Mesendoderm (in vitro differentiated cells): ENCODE results near the gene DOK3.

Source experiments
- DNase-seq: peaks from one replicate; pipeline ENCODE4 v3.0.0; 2013
- H2AK5ac ChIP-seq: 2 replicates; pipeline ENCODE4 v1.6.1; 2013; ENCODE audit warnings: low read length, inconsistent platforms
- H2BK120ac ChIP-seq: 2 replicates; pipeline ENCODE4 v1.6.1; 2013; ENCODE audit warnings: low read depth, mild to moderate bottlenecking, low read length, moderate library complexity, mixed read lengths
- H2BK15ac ChIP-seq: replicated peaks from 2 replicates; pipeline ENCODE4 v1.6.1; 2013; ENCODE audit warnings: low read depth, mild to moderate bottlenecking, moderate library complexity
- H2BK5ac ChIP-seq: 2 replicates; pipeline ENCODE4 v1.6.1; 2013; ENCODE audit warnings: low read length, inconsistent platforms
- H3K18ac ChIP-seq: 2 replicates; pipeline ENCODE4 v1.6.1; 2013; ENCODE audit warnings: mild to moderate bottlenecking, low read length, mixed read lengths
- H3K23ac ChIP-seq: one replicate; pipeline ENCODE4 v1.6.1; 2013; ENCODE audit warnings: low read length
- H3K27ac ChIP-seq: 2 replicates; pipeline ENCODE4 v1.5.1; 2013; ENCODE audit warnings: low read depth, mild to moderate bottlenecking, inconsistent platforms, low read length, moderate library complexity
- H3K27me3 ChIP-seq: 2 replicates; pipeline ENCODE4 v1.6.1; 2013; ENCODE audit warnings: low read length, control low read depth, mild to moderate bottlenecking, inconsistent platforms; ENCODE audit not compliant: insufficient read depth, poor library complexity
- H3K36me3 ChIP-seq: 2 replicates; pipeline ENCODE4 v1.6.1; 2013; ENCODE audit warnings: low read length, inconsistent platforms; ENCODE audit not compliant: control insufficient read depth, insufficient read depth
- H3K4ac ChIP-seq: one replicate; pipeline ENCODE4 v1.6.1; 2013; ENCODE audit warnings: low read depth, mild to moderate bottlenecking, low read length, moderate library complexity
- H3K4me1 ChIP-seq: 2 replicates; pipeline ENCODE4 v1.6.1; 2013; ENCODE audit warnings: low read depth, low read length, inconsistent platforms; ENCODE audit not compliant: control insufficient read depth
- H3K4me2 ChIP-seq: 2 replicates; pipeline ENCODE4 v1.6.1; 2013; ENCODE audit warnings: low read length
- H3K4me3 ChIP-seq: 2 replicates; pipeline ENCODE4 v1.5.1; 2013; ENCODE audit warnings: mild to moderate bottlenecking, low read length
- H3K56ac ChIP-seq: one replicate; pipeline ENCODE4 v1.6.1; 2013; ENCODE audit warnings: low read length
- H3K79me1 ChIP-seq: 2 replicates; pipeline ENCODE4 v1.6.1; 2013; ENCODE audit warnings: low read length, inconsistent platforms
- H3K79me2 ChIP-seq: 2 replicates; pipeline ENCODE4 v1.6.1; 2013; ENCODE audit warnings: mild to moderate bottlenecking, low read length; ENCODE audit not compliant: control insufficient read depth, insufficient read depth
- H3K9ac ChIP-seq: 2 replicates; pipeline ENCODE4 v1.6.1; 2013; ENCODE audit warnings: low read length, inconsistent platforms
- H4K5ac ChIP-seq: one replicate; pipeline ENCODE4 v1.6.1; 2013; ENCODE audit warnings: low read length
- H4K8ac ChIP-seq: one replicate; pipeline ENCODE4 v1.6.1; 2013; ENCODE audit warnings: low read depth, mild to moderate bottlenecking, control low read depth, low read length, moderate library complexity
- WGBS: extraction: QIAGEN DNeasy Blood & Tissue Kit; methylation state at CpG from one replicate; pipeline ENCODE4 v1.1.7; 2013; ENCODE audit warnings: low lambda C conversion rate, missing lambda C conversion rate; ENCODE audit not compliant: insufficient coverage; ENCODE audit errors: extremely low coverage; 5-methylcytosine and 5-hydroxymethylcytosine counted together

DOK3 gene

GRCh38 chr5:177469750-177470525 lies 39.7 kb downstream of the DOK3 start:
- Histone ChIP-seq H4K8ac (no peak overlapping the region), H3K36me3 (peaks cover 22% of the 10 kb centered on the region), H3K18ac (no peak overlapping the region), H3K56ac (peak overlapping the region; percentile 53), H2BK15ac (no peak overlapping the region), H4K5ac (no peak overlapping the region), H2AK5ac (no peak overlapping the region), H3K4me2 (no peak overlapping the region), H2BK5ac (peak overlapping the region; percentile 17), H3K23ac (no peak overlapping the region), H3K27me3 (no peaks in the 10 kb centered on the region), H3K4me3 (no peak overlapping the region), H3K27ac (peak overlapping the region; percentile 18), H3K4ac (no peak overlapping the region), H3K79me1 (peaks cover 34% of the 10 kb centered on the region), H3K4me1 (peaks cover 25% of the 10 kb centered on the region), H2BK120ac (no peak overlapping the region), H3K9ac (peak overlapping the region; percentile 39), H3K79me2 (peaks cover 45% of the 10 kb centered on the region)
- no CpG with 5 or more reads among the region's 8 CpGs for WGBS
- no peak for DNase-seq

- DNase-seq, result peak; percentile 97
- Histone ChIP-seq H2BK15ac (no peak overlapping the region), H3K36me3 (peaks cover 22% of the 10 kb centered on the region)
Measured at GRCh38 chr5:177468685-177469628, 40.7 kb downstream of the DOK3 start.

GRCh38 chr5:177468329-177468684 lies 41.3 kb downstream of the DOK3 start:
- no peaks in the 10 kb centered on the region for H3K27me3 ChIP-seq
- H3K79me1 ChIP-seq, result peaks cover 34% of the 10 kb centered on the region
- H3K27ac ChIP-seq, result peak overlapping the region; percentile 55
- H2AK5ac ChIP-seq, result no peak overlapping the region
- H3K4me3 ChIP-seq, result no peak overlapping the region
- DNase-seq, result peak; percentile 98
- H3K79me2 ChIP-seq, result peaks cover 45% of the 10 kb centered on the region
- no peak overlapping the region for H2BK5ac ChIP-seq
- no peak overlapping the region for H3K4ac ChIP-seq
- no peak overlapping the region for H2BK15ac ChIP-seq
- peak overlapping the region; percentile 15 for H3K4me2 ChIP-seq
- no peak overlapping the region for H3K9ac ChIP-seq
- peak overlapping the region; percentile 34 for H3K56ac ChIP-seq
- H3K36me3 ChIP-seq, result peaks cover 22% of the 10 kb centered on the region
- no peak overlapping the region for H4K5ac ChIP-seq
- no peak overlapping the region for H2BK120ac ChIP-seq
- peaks cover 19% of the 10 kb centered on the region for H3K4me1 ChIP-seq
- WGBS, result no CpG with 5 or more reads among the region's 2 CpGs
- no peak overlapping the region for H3K23ac ChIP-seq
- H3K18ac ChIP-seq, result no peak overlapping the region
- H4K8ac ChIP-seq, result no peak overlapping the region

More at GRCh38 chr5:177468685-177469628, 40.7 kb downstream of the DOK3 start:
- Histone ChIP-seq H3K79me2 (peaks cover 45% of the 10 kb centered on the region), H2BK120ac (no peak overlapping the region), H3K9ac (peak overlapping the region; percentile 39), H3K4me3 (no peak overlapping the region), H3K4me1 (peaks cover 21% of the 10 kb centered on the region), H3K23ac (no peak overlapping the region), H4K5ac (no peak overlapping the region), H3K18ac (no peak overlapping the region), H3K79me1 (peaks cover 34% of the 10 kb centered on the region), H2BK5ac (no peak overlapping the region), H3K4ac (no peak overlapping the region), H3K4me2 (peak overlapping the region; percentile 15), H3K27ac (peak overlapping the region; percentile 55), H3K56ac (peak overlapping the region; percentile 51), H2AK5ac (no peak overlapping the region), H4K8ac (no peak overlapping the region), H3K27me3 (no peaks in the 10 kb centered on the region)
- no CpG with 5 or more reads among the region's 25 CpGs for WGBS

DNA sequence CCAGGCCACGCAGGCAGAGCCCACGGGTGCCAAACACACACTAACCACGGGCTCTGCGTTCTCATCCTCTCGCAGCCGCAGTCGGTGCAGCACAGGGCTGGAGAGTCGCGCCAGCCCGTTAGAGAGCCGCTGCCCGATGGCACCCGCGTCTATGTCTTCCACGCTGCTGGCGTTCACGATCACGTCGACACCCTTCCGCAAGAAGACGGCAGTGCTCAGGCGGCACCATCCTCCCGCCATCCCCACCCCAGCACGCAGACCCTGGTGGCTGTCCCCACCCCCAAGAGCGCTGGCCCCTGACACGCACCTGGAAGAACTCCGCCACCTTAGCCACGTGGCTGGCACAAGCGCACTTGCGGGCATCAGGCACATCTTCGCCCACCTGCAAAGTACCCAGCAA lies 42.2 kb downstream of the DOK3 start:
- Histone ChIP-seq H3K27me3 (no peaks in the 10 kb centered on the region), H4K8ac (no peak overlapping the region), H3K4me2 (no peak overlapping the region), H3K23ac (no peak overlapping the region), H3K4me1 (peaks cover 19% of the 10 kb centered on the region), H3K79me2 (peaks cover 40% of the 10 kb centered on the region), H3K36me3 (peaks cover 22% of the 10 kb centered on the region), H2BK15ac (no peak overlapping the region), H3K27ac (no peak overlapping the region), H2BK5ac (no peak overlapping the region), H3K4ac (no peak overlapping the region), H3K4me3 (no peak overlapping the region), H3K9ac (no peak overlapping the region), H3K18ac (no peak overlapping the region), H4K5ac (no peak overlapping the region), H2AK5ac (no peak overlapping the region), H2BK120ac (no peak overlapping the region), H3K56ac (no peak overlapping the region), H3K79me1 (peaks cover 35% of the 10 kb centered on the region)
- whole genome bisulfite sequencing, result no CpG with 5 or more reads among the region's 31 CpGs
- DNase-seq, result no peak

DNA sequence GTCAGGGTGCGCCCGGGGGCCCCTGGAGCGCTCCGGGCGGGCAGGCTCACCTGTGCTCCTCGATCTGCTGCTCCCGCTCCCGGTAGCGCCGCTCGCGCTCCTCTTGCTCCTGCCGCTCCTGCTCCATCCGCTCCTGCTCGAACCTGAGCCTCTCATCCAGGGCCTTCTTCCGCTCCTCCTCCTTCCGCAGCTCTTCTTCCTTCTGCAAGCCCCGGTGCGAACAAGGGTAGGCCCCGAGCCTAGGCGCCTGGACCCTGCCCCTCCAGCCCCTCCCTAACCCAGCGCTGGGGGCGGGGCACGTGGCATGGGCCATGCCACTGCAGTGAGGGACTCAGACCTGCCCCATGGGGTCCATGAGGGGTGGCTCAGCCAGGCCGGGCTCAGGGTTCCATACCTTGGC lies 42.8 kb downstream of the DOK3 start:
- DNase-seq, result no peak
- Histone ChIP-seq H3K79me1 (peaks cover 33% of the 10 kb centered on the region), H2BK15ac (no peak overlapping the region), H3K4me3 (no peak overlapping the region), H3K4ac (no peak overlapping the region), H3K27ac (no peak overlapping the region), H2AK5ac (no peak overlapping the region), H4K8ac (no peak overlapping the region), H3K23ac (no peak overlapping the region), H2BK120ac (no peak overlapping the region), H2BK5ac (no peak overlapping the region), H3K9ac (no peak overlapping the region), H3K56ac (no peak overlapping the region), H3K27me3 (no peaks in the 10 kb centered on the region), H3K36me3 (peaks cover 23% of the 10 kb centered on the region), H3K4me2 (no peak overlapping the region), H3K4me1 (peaks cover 16% of the 10 kb centered on the region), H4K5ac (no peak overlapping the region), H3K79me2 (peaks cover 34% of the 10 kb centered on the region), H3K18ac (no peak overlapping the region)
- no CpG with 5 or more reads among the region's 25 CpGs for WGBS
